Endothelial cell of umbilical vein (primary cell): ENCODE measurements around the gene KIAA1671. TPM values are rescaled to one million over a fixed set of nuclear protein-coding genes. Genes with fewer than 3 reads are reported as not detected.

Source experiments
- BruUV-seq: library from RNA; stranded (reverse); fragments of 400-500 nt; replicated peaks from 2 replicates; lab custom pipeline; 2021; lab: Mats Ljungman, UMichigan
- CTCF ChIA-PET: fragments of 300-600, 350-600 bp; sonication (Branson Sonifier 250); formaldehyde crosslinking; loops from one replicate; lab custom pipeline; 2021; ENCODE audit warnings: antibody characterized with exemption, inconsistent platforms; lab: Charles Lee
- POLR2A ChIA-PET: fragments of 300-600, 350-600 bp; sonication (Branson Sonifier 250); formaldehyde crosslinking; loops from one replicate; lab custom pipeline; 2021; ENCODE audit warnings: antibody characterized with exemption, inconsistent platforms; lab: Charles Lee
- DNase-seq: peaks from one replicate; pipeline ENCODE4 v3.0.0-alpha.2; 2011; ENCODE audit warnings: low read depth, low spot score
- FAIRE-seq: peaks from 2 replicates; lab custom pipeline; 2011; peaks lifted over from hg19 to GRCh38; lab: Jason Lieb, UNC
- H2AFZ ChIP-seq: 2 replicates; pipeline ENCODE4 v1.6.0; 2012; ENCODE audit warnings: low read depth, low read length, control low read depth, inconsistent platforms
- H3K27ac ChIP-seq: 2 replicates; pipeline ENCODE4 v1.5.1; 2011; ENCODE audit warnings: low read depth, mild to moderate bottlenecking, control low read depth, low read length, moderate library complexity; ENCODE audit not compliant: insufficient read depth
- H3K27me3 ChIP-seq, 2 experiments: 2 replicates each; pipeline versions ENCODE4 v1.6.0 to v1.6.1; 2011; ENCODE audit warnings: low read length in 2 of 2, mixed read lengths in 1 of 2; ENCODE audit not compliant: control insufficient read depth in 2 of 2, insufficient read depth in 2 of 2
- H3K36me3 ChIP-seq, 2 experiments: 2 replicates in 1 of 2; 3 replicates in 1 of 2; pipeline ENCODE4 v1.5.1; 2011; ENCODE audit warnings: low read length in 2 of 2, mild to moderate bottlenecking in 1 of 2, moderate library complexity in 1 of 2; ENCODE audit not compliant: control insufficient read depth in 2 of 2, insufficient read depth in 2 of 2; ENCODE audit errors: extremely low read depth in 1 of 2
- H3K4me1 ChIP-seq: 3 replicates; pipeline ENCODE4 v1.5.1; 2011; ENCODE audit warnings: mild to moderate bottlenecking, low read length; ENCODE audit not compliant: control insufficient read depth, insufficient read depth; ENCODE audit errors: extremely low read depth
- H3K4me2 ChIP-seq: 2 replicates; pipeline ENCODE4 v1.6.1; 2011; ENCODE audit warnings: low read length, control low read depth, mixed read lengths; ENCODE audit not compliant: insufficient read depth
- H3K4me3 ChIP-seq, 3 experiments: fragments of 200-600 bp in 1 of 3; sonication (generic), shearing (Covaris generic) in 1 of 3; replicated peaks in 1 of 3; 2 replicates each; pipeline ENCODE4 v1.5.1; 2011 to 2016; ENCODE audit warnings: control low read depth in 3 of 3, low read length in 3 of 3, mild to moderate bottlenecking in 2 of 3, inconsistent platforms in 1 of 3, low read depth in 1 of 3, moderate library complexity in 1 of 3; ENCODE audit not compliant: insufficient read depth in 1 of 3
- H3K79me2 ChIP-seq: 2 replicates; pipeline ENCODE4 v1.6.0; 2012; ENCODE audit warnings: low read length, inconsistent platforms; ENCODE audit not compliant: control insufficient read depth, insufficient read depth
- H3K9ac ChIP-seq: replicated peaks from 2 replicates; pipeline ENCODE3; 2011; ENCODE audit warnings: low read length, control low read depth; ENCODE audit not compliant: insufficient read depth; ENCODE audit errors: extremely low read depth
- H3K9me1 ChIP-seq: replicated peaks from 3 replicates; pipeline ENCODE4 v1.6.0; 2011; ENCODE audit warnings: mild to moderate bottlenecking, low read length; ENCODE audit not compliant: control insufficient read depth, insufficient read depth; ENCODE audit errors: extremely low read depth
- H3K9me3 ChIP-seq: replicated peaks from 2 replicates; pipeline ENCODE4 v1.5.1; 2012; ENCODE audit warnings: low read length, inconsistent platforms; ENCODE audit not compliant: control insufficient read depth, insufficient read depth
- H4K20me1 ChIP-seq: replicated peaks from 2 replicates; pipeline ENCODE3; 2011; ENCODE audit warnings: mild to moderate bottlenecking, low read length; ENCODE audit not compliant: control insufficient read depth, insufficient read depth; ENCODE audit errors: extremely low read depth
- CTCF ChIP-seq, 2 donors: IDR thresholded peaks; 1 replicate in 1 of 2; 2 replicates in 1 of 2; pipeline ENCODE4 v1.5.1; 2011; ENCODE audit warnings: low read length in 2 of 2, mild to moderate bottlenecking in 2 of 2, moderate library complexity in 2 of 2, control low read depth in 1 of 2, inconsistent platforms in 1 of 2, low read depth in 1 of 2; ENCODE audit not compliant: insufficient read depth in 1 of 2; ENCODE audit errors: extremely low read depth in 1 of 2
- EZH2 ChIP-seq: IDR thresholded peaks from 2 replicates; pipeline ENCODE4 v1.6.1; 2012; ENCODE audit warnings: borderline replicate concordance, low read depth, mild to moderate bottlenecking, moderate library complexity, low read length, inconsistent platforms; ENCODE audit not compliant: severe bottlenecking
- FOS ChIP-seq: IDR thresholded peaks from 2 replicates; pipeline ENCODE4 v1.6.1; 2011; ENCODE audit warnings: mild to moderate bottlenecking, low read length, moderate library complexity, borderline replicate concordance; ENCODE audit not compliant: insufficient read depth
- GATA2 ChIP-seq: IDR thresholded peaks from 2 replicates; pipeline ENCODE4 v1.7.0; 2011; ENCODE audit warnings: low read depth, mild to moderate bottlenecking, moderate library complexity, mixed read lengths, low read length; ENCODE audit not compliant: insufficient read length, insufficient read depth
- JUN ChIP-seq: IDR thresholded peaks from 2 replicates; pipeline ENCODE4 v1.6.1; 2011; ENCODE audit warnings: borderline replicate concordance, low read depth; ENCODE audit not compliant: insufficient read length, insufficient read depth
- MAX ChIP-seq: IDR thresholded peaks from 2 replicates; pipeline ENCODE4 v1.6.1; 2011; ENCODE audit not compliant: insufficient read depth, insufficient read length
- MYC ChIP-seq: IDR thresholded peaks from one replicate; pipeline ENCODE4 v1.6.1; 2011; ENCODE audit warnings: mild to moderate bottlenecking, low read depth, low read length
- POLR2A ChIP-seq: IDR thresholded peaks from 2 replicates; pipeline ENCODE4 v1.6.1; 2012; ENCODE audit warnings: low read depth, mild to moderate bottlenecking, control low read depth, low read length
- POLR2AphosphoS5 ChIP-seq: IDR thresholded peaks from 2 replicates; pipeline ENCODE4 v1.6.1; 2012; ENCODE audit warnings: low read depth, mild to moderate bottlenecking, control low read depth, low read length, moderate library complexity; ENCODE audit not compliant: insufficient read depth
- dilution Hi-C: fragments of 300-500 bp; cut with MboI; formaldehyde crosslinking; loops from one replicate; pipeline ENCODE4 v1.15.0; 2019; ENCODE audit warnings: low sequenced_read_pairs; ENCODE audit not compliant: extremely low pct_ligation_motif_present
- intact Hi-C: fragments of 100-400 bp; cut with micrococcal nuclease; formaldehyde crosslinking; loops from one replicate; pipeline ENCODE4 v1.10.0; 2022
- polyA plus RNA-seq, 4 experiments: library from polyadenylated mRNA; depleted of rRNA in 3 of 4; stranded (reverse) in 3 of 4; unstranded in 1 of 4; fragments of >200 nt; gene quantifications; 2 replicates each; pipeline versions ENCODE4 v1.2.1 to v1.2.3, GENCODE V29; 2011 to 2012; ENCODE audit warnings: missing spikeins in 1 of 4
- total RNA-seq: library from RNA; stranded (reverse); gene quantifications from 2 replicates; pipeline ENCODE4 v1.2.3, GENCODE V29; 2021

Gene KIAA1671
- total and polyA plus RNA-seq, 2 donors (not counting 3 experiments of a cell fraction or from before 2014, with no cell fraction given), result 23.1 to 85.1 TPM

DNA sequence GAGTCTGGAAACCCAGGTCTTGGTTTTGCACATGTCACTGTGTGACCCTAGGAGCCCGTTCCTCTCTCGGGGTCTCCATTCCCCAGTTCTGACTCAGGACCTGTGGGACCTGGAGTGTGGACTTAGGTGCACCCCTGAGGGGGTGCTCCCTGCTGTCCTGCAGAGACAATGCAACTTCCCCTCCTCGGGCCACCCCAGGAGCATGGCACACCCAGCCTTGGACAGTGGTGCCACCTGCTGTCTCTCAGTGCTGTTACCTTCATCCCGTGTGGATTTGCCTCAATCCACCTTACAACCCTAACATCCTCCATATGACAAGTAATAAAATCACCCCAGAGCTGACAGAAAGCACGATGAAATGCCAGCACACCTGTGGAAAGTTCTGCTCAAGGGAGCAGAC lies 219.6 kb downstream of the KIAA1671 start:
- no peak overlapping the region for H3K27ac ChIP-seq
- peaks cover 10 to 31% of the 10 kb centered on the region in 2 experiments for H3K36me3 ChIP-seq
- no peaks in the 10 kb centered on the region for H3K4me1 ChIP-seq
- no peaks in the 10 kb centered on the region for H3K79me2 ChIP-seq
- no peaks in the 10 kb centered on the region for H4K20me1 ChIP-seq
- H3K9ac ChIP-seq, result no peak overlapping the region
- dilution Hi-C loops, result no loop called here
- DNase-seq (peak; percentile 52), FAIRE-seq (peak; percentile 8)
- H3K9me3 ChIP-seq, result no peaks in the 10 kb centered on the region
- ChIA-PET POLR2A (no interaction called here), CTCF (interaction anchor here (0.7 to 5.3 kb wide), 8 partner anchors 16 to 92 kb away, joined by 3 to 24 read pairs (median 4); no protein-coding TSS in a partner anchor)
- H3K9me1 ChIP-seq, result no peaks in the 10 kb centered on the region
- BruUV-seq, result no TSS peak
- H3K4me2 ChIP-seq, result no peak overlapping the region
- intact Hi-C loops, result loop anchor here (1.0 kb wide), 2 partner anchors 61 to 91 kb away; no protein-coding TSS in a partner anchor
- no peak overlapping the region for H2AFZ ChIP-seq
- H3K4me3 ChIP-seq, result no peak overlapping the region
- no peaks in the 10 kb centered on the region for H3K27me3 ChIP-seq
- TF ChIP-seq CTCF (IDR thresholded peaks at IDR 0.05; ENCODE audit: extremely low read depth in 1 of 2, insufficient read depth in 1 of 2, low read depth in 1 of 2, low read length in 2 of 2) (peak; percentile 20 to 66), GATA2 (no peak)

- Histone ChIP-seq H3K36me3 (peaks cover 12 to 34% of the 10 kb centered on the region in 2 experiments), H3K4me1 (no peaks in the 10 kb centered on the region), H4K20me1 (no peaks in the 10 kb centered on the region), H3K4me2 (no peak overlapping the region), H2AFZ (no peak overlapping the region), H3K4me3 (no peak overlapping the region), H3K27ac (no peak overlapping the region), H3K27me3 (no peaks in the 10 kb centered on the region), H3K79me2 (no peaks in the 10 kb centered on the region), H3K9ac (no peak overlapping the region), H3K9me1 (no peaks in the 10 kb centered on the region), H3K9me3 (no peaks in the 10 kb centered on the region)
- ChIA-PET POLR2A (no interaction called here), CTCF (interaction anchor here (1.2 to 5.3 kb wide), 3 partner anchors 26 to 92 kb away, joined by 3 to 24 read pairs (median 8); no protein-coding TSS in a partner anchor)
- intact Hi-C loops, result no loop called here
- dilution Hi-C loops, result no loop called here
- no peak for DNase-seq
- BruUV-seq, result no TSS peak
- FAIRE-seq, result no peak
- TF ChIP-seq MAX (no peak), JUN (no peak), MYC (no peak), CTCF (IDR thresholded peaks at IDR 0.05; ENCODE audit: extremely low read depth in 1 of 2, insufficient read depth in 1 of 2, low read depth in 1 of 2, low read length in 2 of 2) (no peak), POLR2A (no peak), GATA2 (no peak), EZH2 (no peak), FOS (no peak), POLR2AphosphoS5 (no peak)
Measured at GRCh38 chr22:25174156-25174887, 221.8 kb downstream of the KIAA1671 start.
